GM23338 (cell line): ENCODE measurements around the gene CUBN. TPM values are rescaled to one million over a fixed set of nuclear protein-coding genes. Genes with fewer than 3 reads are reported as not detected.

ENCODE experiments used
- ATAC-seq: fragments of 200-7000 bp; cut with Tn5 transposase; 3 replicates; pipeline ENCODE4 v1.9.1; 2020
- DNase-seq: peaks from one replicate; pipeline ENCODE4 v3.0.0-alpha.2; 2015; ENCODE audit warnings: low spot score
- H2AFZ ChIP-seq: fragments of 200-600 bp; sonication (generic); 2 replicates; pipeline ENCODE4 v1.8.0; 2016; ENCODE audit warnings: antibody characterized with exemption, mild to moderate bottlenecking, moderate library complexity
- H3F3A ChIP-seq: fragments of 200-600 bp; sonication (generic); replicated peaks from 2 replicates; pipeline ENCODE4 v1.8.0; 2017; ENCODE audit warnings: antibody characterized with exemption, mixed run types, low read depth
- H3K27ac ChIP-seq: fragments of 200-600 bp; sonication (generic); 2 replicates; pipeline ENCODE4 v1.6.1; 2016; ENCODE audit warnings: low read depth
- H3K27me3 ChIP-seq: fragments of 200-600 bp; sonication (generic); 2 replicates; pipeline ENCODE4 v1.8.0; 2016; ENCODE audit warnings: mild to moderate bottlenecking, mixed run types, moderate library complexity; ENCODE audit not compliant: insufficient read depth
- H3K36me3 ChIP-seq: fragments of 200-600 bp; sonication (generic); 2 replicates; pipeline ENCODE4 v1.8.0; 2016; ENCODE audit warnings: mild to moderate bottlenecking; ENCODE audit not compliant: insufficient read depth
- H3K4me1 ChIP-seq: fragments of 200-600 bp; sonication (generic); 2 replicates; pipeline ENCODE4 v1.8.0; 2016; ENCODE audit warnings: mild to moderate bottlenecking, moderate library complexity; ENCODE audit not compliant: insufficient read depth
- H3K4me2 ChIP-seq: fragments of 200-600 bp; sonication (generic); 2 replicates; pipeline ENCODE4 v1.7.1; 2017; ENCODE audit warnings: mixed run types
- H3K4me3 ChIP-seq: fragments of 200-600 bp; sonication (generic); 2 replicates; pipeline ENCODE4 v1.6.1; 2016; ENCODE audit warnings: mixed run types
- H3K79me2 ChIP-seq: fragments of 200-600 bp; sonication (generic); replicated peaks from 2 replicates; pipeline ENCODE4 v1.8.0; 2017; ENCODE audit warnings: mild to moderate bottlenecking; ENCODE audit not compliant: insufficient read depth
- H3K9me2 ChIP-seq: fragments of 200-600 bp; sonication (generic); 2 replicates; pipeline ENCODE4 v1.8.0; 2017; ENCODE audit not compliant: insufficient read depth
- H4K20me1 ChIP-seq: fragments of 200-600 bp; sonication (generic); replicated peaks from 2 replicates; pipeline ENCODE4 v1.8.0; 2017; ENCODE audit warnings: mild to moderate bottlenecking; ENCODE audit not compliant: insufficient read depth
- H3K27ac Mint-ChIP-seq: 2 replicates; pipeline ENCODE4 v1.8.0; 2020; ENCODE audit warnings: inconsistent platforms, mild to moderate bottlenecking, moderate library complexity, mixed read lengths
- H3K27me3 Mint-ChIP-seq: 3 replicates; pipeline ENCODE4 v1.8.0; 2022; ENCODE audit warnings: low read depth, mild to moderate bottlenecking, moderate library complexity, mixed read lengths, inconsistent platforms; ENCODE audit not compliant: insufficient read depth, poor library complexity
- H3K36me3 Mint-ChIP-seq: 3 replicates; pipeline ENCODE4 v1.8.0; 2021; ENCODE audit warnings: low read depth, mild to moderate bottlenecking, inconsistent platforms, moderate library complexity, mixed read lengths
- H3K4me1 Mint-ChIP-seq: 3 replicates; pipeline ENCODE4 v1.8.0; 2020; ENCODE audit warnings: mild to moderate bottlenecking, inconsistent platforms, mixed read lengths
- H3K4me3 Mint-ChIP-seq: 3 replicates; pipeline ENCODE4 v1.8.0; 2021; ENCODE audit warnings: moderate library complexity, mild to moderate bottlenecking, inconsistent platforms, mixed read lengths
- H3K9me3 Mint-ChIP-seq: 3 replicates; pipeline ENCODE4 v1.8.0; 2020; ENCODE audit warnings: moderate library complexity, mild to moderate bottlenecking, inconsistent platforms, mixed read lengths
- CREB1 ChIP-seq: fragments of 250-450 bp; sonication (Bioruptor Pico); IDR thresholded peaks from 2 replicates; pipeline ENCODE4 v1.5.0; 2020; ENCODE audit warnings: low read depth, mild to moderate bottlenecking, moderate library complexity
- CTCF ChIP-seq, 2 experiments: fragments of 200-600 bp in 1 of 2; sonication (generic) in 1 of 2; conservative IDR thresholded peaks; 2 replicates each; pipeline versions ENCODE4 v1.5.1 to v1.6.1; 2016 to 2017; ENCODE audit warnings: antibody characterized with exemption in 2 of 2, low read depth in 2 of 2, mild to moderate bottlenecking in 2 of 2, moderate library complexity in 1 of 2
- ETS1 ChIP-seq: IDR thresholded peaks from 2 replicates; pipeline ENCODE4 v1.6.1; 2016; ENCODE audit warnings: antibody characterized with exemption
- EZH2 ChIP-seq: fragments of 200-600 bp; sonication (generic); IDR thresholded peaks from one replicate; pipeline ENCODE4 v1.8.0; 2017; ENCODE audit warnings: antibody characterized with exemption, mild to moderate bottlenecking, low read depth; ENCODE audit not compliant: unreplicated experiment
- EZH2phosphoT487 ChIP-seq: fragments of 200-600 bp; sonication (generic); IDR thresholded peaks from one replicate; pipeline ENCODE4 v1.8.1; 2018; ENCODE audit warnings: antibody characterized with exemption; ENCODE audit not compliant: unreplicated experiment
- JUNB ChIP-seq: IDR thresholded peaks from one replicate; pipeline ENCODE4 v1.6.1; 2016; ENCODE audit warnings: antibody characterized with exemption; ENCODE audit not compliant: unreplicated experiment
- NANOG ChIP-seq: IDR thresholded peaks from 2 replicates; pipeline ENCODE4 v1.6.1; 2016; ENCODE audit warnings: antibody characterized with exemption, borderline replicate concordance
- POLR2AphosphoS5 ChIP-seq: IDR thresholded peaks from 2 replicates; pipeline ENCODE4 v1.6.1; 2016; ENCODE audit warnings: antibody characterized with exemption, low read depth
- REST ChIP-seq: IDR thresholded peaks from one replicate; pipeline ENCODE4 v1.6.1; 2018; ENCODE audit warnings: antibody characterized with exemption; ENCODE audit not compliant: unreplicated experiment
- STAT1 ChIP-seq: IDR thresholded peaks from one replicate; pipeline ENCODE4 v1.6.1; 2016; ENCODE audit warnings: antibody characterized with exemption; ENCODE audit not compliant: unreplicated experiment
- ZNF114 ChIP-seq: fragments of 250-450 bp; sonication (Bioruptor Pico); IDR thresholded peaks from 2 replicates; pipeline ENCODE4 v1.5.0; 2020; ENCODE audit warnings: mild to moderate bottlenecking, moderate library complexity
- ZNF331 ChIP-seq: fragments of 250-450 bp; sonication (Bioruptor Pico); IDR thresholded peaks from 2 replicates; pipeline ENCODE4 v1.5.0; 2020; ENCODE audit warnings: low read depth, mild to moderate bottlenecking, moderate library complexity
- polyA plus RNA-seq: library from polyadenylated mRNA; unstranded; fragments of >200 nt; fragmentation: Nextera tagmentation; extraction: Ambion mirVana; gene quantifications from 2 replicates; pipeline ENCODE4 v1.2.1, GENCODE V29; 2016
- total RNA-seq: library from RNA; depleted of rRNA; stranded (reverse); fragments of >200 nt; shearing (Covaris generic); gene quantifications from 2 replicates; pipeline ENCODE4 v1.2.3, GENCODE V29; 2014

CUBN gene
- total and polyA plus RNA-seq, 2 experiments from 2014 or later: 0.06 to 1.8 TPM

GRCh38 chr10:16968416-16969041 lies 161.1 kb downstream of the CUBN start (continued):
- no peak for TF ChIP-seq CREB1

- H2AFZ ChIP-seq: peak overlapping the region; percentile 85
- peak overlapping the region; percentile 28; the same call in 1 of the 2 replicates for H3K4me2 ChIP-seq
- H3K27me3 Mint-ChIP-seq: peaks cover 2% of the 10 kb centered on the region
- no peak overlapping the region for H3K27ac ChIP-seq
- no peak overlapping the region for H3K4me3 Mint-ChIP-seq
- no peak; the same call in 2 of the 3 replicates for ATAC-seq
- H3K36me3 ChIP-seq: no peaks in the 10 kb centered on the region
- no peaks in the 10 kb centered on the region for H3K27me3 ChIP-seq
- H3K79me2 ChIP-seq: no peaks in the 10 kb centered on the region
- peaks cover 34% of the 10 kb centered on the region for H3K4me1 Mint-ChIP-seq
- H4K20me1 ChIP-seq: no peaks in the 10 kb centered on the region
- 0 out of 2 replicates have a peak overlapping the region, but pooled peaks have one; percentile 19 for H3K27ac Mint-ChIP-seq
- H3K9me2 ChIP-seq: peaks cover 17% of the 10 kb centered on the region; the same call in 1 of the 2 replicates
- no peaks in the 10 kb centered on the region for H3K9me3 Mint-ChIP-seq
- no peaks in the 10 kb centered on the region for H3F3A ChIP-seq
- DNase-seq: no peak
- no peaks in the 10 kb centered on the region for H3K36me3 Mint-ChIP-seq
- no peak overlapping the region for H3K4me3 ChIP-seq
- TF ChIP-seq NANOG: no peak
- no peak for TF ChIP-seq JUNB
- TF ChIP-seq ZNF331 (CRISPR knock-in tag): no peak
- H3K4me1 ChIP-seq: peaks cover 9% of the 10 kb centered on the region; the same call in 1 of the 2 replicates
Measured at GRCh38 chr10:16967866-16968415, 161.7 kb downstream of the CUBN start.

GRCh38 chr10:16966991-16967865 lies 162.4 kb downstream of the CUBN start:
- Histone ChIP-seq H3K4me2 (peak overlapping the region; percentile 28; the same call in 1 of the 2 replicates), H3K27ac (peak overlapping the region; percentile 6; the same call in 1 of the 2 replicates), H4K20me1 (no peaks in the 10 kb centered on the region), H3K36me3 (no peaks in the 10 kb centered on the region), H3K79me2 (no peaks in the 10 kb centered on the region), H3K9me2 (peaks cover 17% of the 10 kb centered on the region; the same call in 1 of the 2 replicates), H3K4me3 (no peak overlapping the region), H3K4me1 (peaks cover 9% of the 10 kb centered on the region; the same call in 1 of the 2 replicates), H2AFZ (peak overlapping the region; percentile 85), H3F3A (no peaks in the 10 kb centered on the region), H3K27me3 (no peaks in the 10 kb centered on the region)
- H3K4me3 Mint-ChIP-seq: no peak overlapping the region
- no peaks in the 10 kb centered on the region for H3K36me3 Mint-ChIP-seq
- peaks cover 34% of the 10 kb centered on the region for H3K4me1 Mint-ChIP-seq
- H3K27ac Mint-ChIP-seq: no peak overlapping the region
- DNase-seq (no peak), ATAC-seq (no peak; the same call in 2 of the 3 replicates)
- H3K9me3 Mint-ChIP-seq: no peaks in the 10 kb centered on the region
- H3K27me3 Mint-ChIP-seq: peaks cover 2% of the 10 kb centered on the region
- TF ChIP-seq JUNB (no peak), CTCF (conservative IDR thresholded peaks at IDR 0.05; ENCODE audit: low read depth in 2 of 2) (no peak), CREB1 (no peak), POLR2AphosphoS5 (no peak), STAT1 (no peak), ZNF331 (CRISPR knock-in tag) (no peak), REST (no peak), EZH2phosphoT487 (no peak), NANOG (no peak), ETS1 (no peak), ZNF114 (CRISPR knock-in tag) (no peak), EZH2 (no peak)
